ENCODE results near the gene SAMHD1.
"Not testable (repeated sequence)": the region's sequence is repeated elsewhere in the genome, so short reads cannot be mapped to it uniquely, and the experiment has no call there.

Gene SAMHD1

DNA sequence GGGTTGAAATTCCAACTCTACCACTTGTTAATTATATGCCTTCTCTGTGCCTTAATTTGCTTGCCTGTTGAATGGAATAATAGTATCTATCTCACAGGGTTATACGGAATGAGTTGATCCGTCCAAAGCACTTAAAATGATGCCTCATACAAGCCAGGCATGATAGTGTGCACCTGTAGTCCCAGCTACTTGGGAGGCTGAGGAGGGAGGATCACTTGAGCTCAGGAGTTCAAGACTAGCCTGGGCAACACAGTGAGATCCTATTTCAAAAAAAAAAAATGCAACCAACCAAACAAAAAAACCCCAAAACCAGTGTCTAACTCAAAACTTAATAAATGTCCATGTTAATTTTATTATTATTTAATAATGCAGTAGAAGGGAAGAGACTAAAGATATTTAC, 35.3 kb downstream of the SAMHD1 start:
- no peak for DNase-seq (ENCODE audit: low spot score)

DNA sequence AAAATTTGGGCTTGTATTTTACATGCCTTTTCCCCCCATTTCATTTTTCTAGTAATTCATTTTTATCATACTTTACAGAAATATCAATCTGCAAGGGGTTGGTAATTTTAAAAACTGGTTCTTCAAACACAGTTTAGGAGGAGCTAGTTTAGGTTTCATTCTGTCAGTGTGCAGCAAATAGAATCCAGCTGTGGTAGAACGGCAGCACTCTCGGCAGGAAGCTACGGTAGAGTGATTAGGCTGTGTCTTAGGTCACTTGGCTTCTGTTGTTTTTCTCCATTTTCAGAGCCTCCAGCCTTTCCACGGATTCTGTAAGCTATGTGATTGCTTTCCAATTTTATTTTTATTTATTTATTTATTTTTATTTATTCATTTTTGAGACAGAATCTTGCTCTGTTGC, 42.9 kb downstream of the SAMHD1 start:
- no peak for DNase-seq (ENCODE audit: low spot score)

GRCh38 chr20:36906086-36906485, 45.4 kb downstream of the SAMHD1 start:
- not testable (repeated sequence) for DNase-seq (ENCODE audit: low spot score)

DNA sequence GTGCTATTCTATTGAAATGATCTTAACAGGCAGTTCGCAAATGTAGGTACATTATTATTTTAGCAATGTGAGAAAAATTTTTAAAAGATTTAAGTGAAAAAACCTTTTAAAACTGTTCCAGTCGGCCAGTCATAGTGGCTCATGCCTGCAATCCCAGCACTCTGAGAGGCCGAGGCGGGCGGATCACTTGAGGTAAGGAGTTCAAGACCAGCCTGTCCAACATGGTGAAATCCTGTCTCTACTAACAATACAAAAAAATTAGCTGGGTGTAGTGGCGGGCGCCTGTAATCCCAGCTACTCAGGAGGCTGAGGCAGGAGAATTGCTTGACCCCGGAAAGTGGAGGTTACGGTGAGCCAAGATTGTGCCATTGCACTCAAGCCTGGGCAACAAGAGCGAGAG, 45.9 kb downstream of the SAMHD1 start:
- DNase-seq (ENCODE audit: low spot score), result not testable (repeated sequence)

- DNase-seq (ENCODE audit: low spot score), result no peak
Measured at GRCh38 chr20:36904690-36905089, 46.8 kb downstream of the SAMHD1 start.

DNA sequence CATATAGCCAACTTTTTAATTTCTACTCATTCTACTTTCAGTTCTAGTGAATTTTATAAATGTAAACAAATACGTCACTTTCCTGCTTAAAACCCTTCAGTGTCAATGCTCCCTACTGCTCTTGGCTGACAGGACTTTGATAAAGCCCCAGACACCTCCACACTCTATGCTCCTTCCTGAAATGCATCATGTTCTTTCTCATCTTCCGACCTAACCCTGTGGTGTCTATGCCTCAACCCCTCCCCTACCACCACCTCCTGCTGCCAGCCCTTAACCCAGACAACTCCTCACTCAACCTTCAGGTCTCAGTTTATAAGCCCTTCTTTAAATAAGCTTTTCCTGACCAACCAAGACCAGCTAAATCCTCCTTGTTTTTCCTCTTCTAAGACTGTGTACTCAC, 56.5 kb downstream of the SAMHD1 start:
- no peak for DNase-seq (ENCODE audit: low spot score)

DNA sequence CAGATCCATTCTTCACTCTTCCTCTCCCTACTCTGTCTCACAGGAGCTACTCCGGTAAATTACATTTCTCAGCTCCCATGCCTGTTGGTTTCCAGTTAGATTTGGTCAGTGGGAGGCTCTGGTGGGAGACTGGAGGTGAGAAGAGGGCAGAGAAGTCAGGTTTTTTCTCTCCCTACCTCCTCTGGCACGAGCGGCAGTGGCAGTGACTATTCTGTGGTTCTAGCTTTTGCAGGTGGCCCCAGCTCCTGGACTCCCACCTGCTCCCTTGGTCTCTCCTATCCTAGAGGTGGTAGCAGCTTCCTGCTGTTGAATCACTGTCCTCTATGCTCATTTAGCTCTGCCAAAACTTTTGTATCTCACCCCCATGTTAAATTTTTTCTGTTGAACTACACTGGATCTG, 57.7 kb downstream of the SAMHD1 start:
- no peak for DNase-seq (ENCODE audit: low spot score)

DNA sequence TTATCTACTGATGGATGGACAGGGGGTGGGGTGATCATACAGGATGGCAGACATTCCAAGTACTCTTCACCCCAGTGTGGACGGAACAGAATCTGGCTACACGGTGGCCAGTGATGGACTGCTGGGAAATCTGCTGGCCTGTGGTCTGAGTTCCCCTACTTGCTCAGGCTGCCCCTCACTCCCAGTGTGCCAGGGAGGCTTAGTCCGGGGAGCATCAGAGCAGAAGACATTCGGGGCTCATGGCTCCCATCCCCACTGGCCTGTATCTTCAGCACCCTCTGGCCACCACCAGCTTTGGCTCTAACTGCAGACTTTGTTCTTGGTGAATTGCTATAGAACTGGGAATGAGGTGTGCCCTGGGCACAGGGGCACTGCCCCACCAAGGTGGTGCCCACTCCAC, 60.3 kb downstream of the SAMHD1 start:
- DNase-seq (ENCODE audit: low spot score), result no peak

DNA sequence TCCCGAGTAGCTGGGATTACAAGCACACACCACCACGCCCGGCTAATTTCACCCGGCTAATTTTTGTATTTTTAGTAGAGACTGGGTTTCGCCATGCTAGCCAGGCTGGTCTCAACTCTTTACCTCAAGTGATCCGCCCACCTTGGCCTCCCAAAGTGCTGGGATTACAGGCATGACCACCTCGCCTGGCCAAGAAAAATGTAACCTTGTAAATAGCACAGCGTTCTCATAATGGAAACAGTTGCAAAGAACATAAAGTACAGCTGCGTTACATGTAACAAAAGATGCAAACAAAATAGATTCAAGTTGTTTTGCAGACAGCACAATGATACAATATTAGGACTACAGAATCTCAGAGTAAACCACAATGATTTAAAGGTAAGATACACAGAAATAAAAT, 60.9 kb downstream of the SAMHD1 start:
- DNase-seq (ENCODE audit: low spot score), result no peak

- no peak for DNase-seq (ENCODE audit: low spot score)
Measured at GRCh38 chr20:36888880-36889516, 62.5 kb downstream of the SAMHD1 start.

DNA sequence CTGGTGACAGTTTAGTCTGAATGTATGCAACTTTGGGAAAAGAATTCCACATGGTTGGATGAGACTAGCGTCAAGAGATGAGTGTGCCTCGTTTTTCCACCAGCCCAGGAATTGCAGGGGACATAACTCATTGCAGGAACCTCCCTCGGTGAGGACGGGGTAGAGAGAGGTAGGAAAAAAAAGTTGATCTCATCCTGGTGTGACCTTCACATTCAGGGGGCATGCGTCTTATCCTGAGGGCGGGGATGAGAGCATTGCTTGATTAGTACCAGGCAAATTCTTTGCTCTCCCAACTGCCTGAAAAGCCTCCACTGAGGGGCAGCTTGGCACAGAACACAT, 63.8 kb downstream of the SAMHD1 start:
- no peak for DNase-seq (ENCODE audit: low spot score)

- DNase-seq (ENCODE audit: low spot score), result peak; percentile 80
Measured at GRCh38 chr20:36886859-36887751, 64.4 kb downstream of the SAMHD1 start.

GRCh38 chr20:36885356-36885755, 66.2 kb downstream of the SAMHD1 start:
- no peak for DNase-seq (ENCODE audit: low spot score)

GRCh38 chr20:36883977-36884535, 67.5 kb downstream of the SAMHD1 start:
- no peak for DNase-seq (ENCODE audit: low spot score)

DNA sequence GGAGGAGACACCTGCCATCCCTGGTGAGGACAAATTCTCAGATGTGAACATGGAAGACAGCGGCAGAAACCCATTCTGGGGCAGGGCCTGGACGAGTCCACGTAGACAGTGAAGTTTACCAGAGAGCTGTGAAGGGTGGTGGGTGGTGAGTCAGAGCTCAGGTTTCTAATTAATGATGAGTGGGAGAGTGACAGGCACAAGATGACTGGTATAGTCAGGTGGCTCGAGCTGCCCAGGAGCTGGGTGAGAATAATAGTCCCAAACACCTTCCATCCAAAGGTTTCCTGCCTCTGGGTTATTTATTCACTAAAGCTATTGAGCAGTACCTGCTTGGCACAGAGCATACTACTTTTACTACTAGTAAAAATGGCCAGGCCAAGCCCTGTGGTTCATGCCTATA, 69.6 kb downstream of the SAMHD1 start:
- peak; percentile 25 for DNase-seq (ENCODE audit: low spot score)

DNA sequence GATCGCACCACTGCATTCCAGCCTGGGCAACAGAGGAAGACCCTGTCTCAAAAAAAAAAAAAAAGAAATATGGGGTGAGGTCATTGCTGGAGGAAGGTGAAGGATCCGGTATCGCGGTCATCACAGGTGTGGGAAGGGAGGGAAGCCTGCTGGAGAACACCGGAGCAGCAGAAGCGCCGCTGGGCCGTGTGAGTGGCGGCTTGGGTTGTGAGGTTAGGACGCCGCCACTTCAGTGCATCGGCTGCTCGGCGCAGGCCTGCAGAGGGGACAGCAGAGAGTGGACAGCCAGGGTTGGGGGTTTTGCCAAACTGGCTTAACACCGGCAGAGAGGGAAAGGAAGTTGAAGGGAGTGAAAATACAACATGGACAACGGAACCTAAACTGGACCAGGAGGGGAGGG, 70.2 kb downstream of the SAMHD1 start:
- DNase-seq (ENCODE audit: low spot score), result no peak

DNA sequence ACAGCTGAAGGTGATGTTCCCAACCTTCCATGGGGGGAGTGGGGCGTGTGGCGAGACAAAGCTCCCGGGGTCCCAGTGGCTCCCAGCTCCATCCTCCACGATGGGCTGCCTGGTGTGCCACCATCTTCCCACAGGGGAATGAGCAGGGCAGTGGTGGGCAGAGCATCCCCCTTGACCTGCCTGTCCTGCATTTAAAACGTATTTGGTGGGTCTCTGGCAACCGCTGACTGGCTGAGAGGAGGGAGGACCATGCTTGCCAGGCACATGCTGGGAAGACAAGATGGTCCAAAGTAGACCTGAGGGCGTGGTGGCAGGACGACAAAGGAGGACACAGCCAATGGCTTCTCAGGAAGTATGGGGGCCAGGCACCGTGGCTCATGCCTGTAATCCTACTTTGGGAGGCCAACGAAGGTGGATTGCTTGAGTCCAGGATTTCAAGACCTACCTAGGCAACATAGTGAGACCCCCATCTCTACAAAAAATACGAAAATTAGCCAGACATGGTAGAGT, 70.7 kb downstream of the SAMHD1 start:
- DNase-seq (ENCODE audit: low spot score), result no peak

GRCh38 chr20:36878941-36879340, 72.6 kb downstream of the SAMHD1 start:
- no peak for DNase-seq (ENCODE audit: low spot score)

GRCh38 chr20:36876473-36876833, 75.1 kb downstream of the SAMHD1 start:
- DNase-seq (ENCODE audit: low spot score), result no peak

- no peak for DNase-seq (ENCODE audit: low spot score)
Measured at GRCh38 chr20:36875702-36876472, 75.6 kb downstream of the SAMHD1 start, which contains the start of gene TLDC2. Gene TLDC2, plus strand, starts transcription at chr20:36876138. Its CDS starts 37 bp downstream, at chr20:36876175.

- not testable (repeated sequence) for DNase-seq (ENCODE audit: low spot score)
Measured at GRCh38 chr20:36875093-36875492, 76.4 kb downstream of the SAMHD1 start.

DNA sequence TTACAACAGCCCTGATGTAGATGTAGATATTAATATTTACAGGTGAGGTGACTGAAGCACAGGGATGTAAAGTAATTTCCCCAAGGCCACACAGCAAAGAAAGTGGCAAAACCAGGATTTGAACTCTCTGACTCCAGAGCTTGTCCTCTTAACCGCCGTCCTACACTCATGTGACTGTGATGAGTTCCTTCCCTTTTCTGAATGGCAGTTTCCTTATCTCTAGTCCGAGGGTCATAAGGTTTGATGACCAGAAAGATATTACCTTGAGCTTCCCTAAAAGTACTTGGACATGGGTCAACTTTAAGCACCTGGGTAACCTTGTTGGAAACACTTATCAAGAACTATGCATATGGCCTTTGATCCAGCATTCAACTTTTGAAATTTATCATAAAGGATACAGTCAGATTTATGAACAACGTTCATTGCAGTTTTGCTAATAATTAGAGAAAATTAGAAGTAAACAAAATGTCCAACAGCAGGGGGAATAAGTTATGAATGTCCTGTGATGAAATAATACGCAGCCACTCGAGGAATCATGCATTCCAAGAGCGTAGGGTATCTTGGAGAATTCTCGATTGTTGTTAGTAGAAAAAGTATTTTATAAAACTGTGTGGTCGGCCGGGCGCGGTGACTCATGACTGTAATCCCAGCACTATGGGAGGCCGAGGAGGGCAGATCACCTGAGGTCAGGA, 77.9 kb downstream of the SAMHD1 start:
- no peak for DNase-seq (ENCODE audit: low spot score)

Data from activated CD4-positive, alpha-beta T cell treated with anti-CD3 and anti-CD28 coated beads, Interleukin-2, Interleukin-4, amounts not matched to agents 100 ng/mL and 50 ng/mL, durations not matched to agents 16 hours and 8 hours (primary cell).